Parathyroid adenoma (tissue), 2 donors: ENCODE measurements around the gene AWAT2.

Experiments
- H2AFZ ChIP-seq: fragments of 300-600 bp; sonication (generic); one replicate; pipeline ENCODE4 v1.7.0; 2017; ENCODE audit warnings: antibody characterized with exemption, mild to moderate bottlenecking
- H3K27ac ChIP-seq: fragments of 300-600 bp; sonication (generic); one replicate; pipeline ENCODE4 v1.7.0; 2017
- H3K27me3 ChIP-seq: fragments of 300-600 bp; sonication (generic); one replicate; pipeline ENCODE4 v1.7.0; 2017; ENCODE audit warnings: low read length; ENCODE audit not compliant: control insufficient read depth, insufficient read depth
- H3K36me3 ChIP-seq: fragments of 300-600 bp; sonication (generic); one replicate; pipeline ENCODE4 v1.7.0; 2017; ENCODE audit warnings: low read length; ENCODE audit not compliant: control insufficient read depth, insufficient read depth
- H3K4me1 ChIP-seq: fragments of 300-600 bp; sonication (generic); one replicate; pipeline ENCODE4 v1.7.0; 2017; ENCODE audit warnings: control low read depth
- H3K4me2 ChIP-seq: fragments of 300-600 bp; sonication (generic); one replicate; pipeline ENCODE4 v1.7.0; 2017; ENCODE audit warnings: low read length
- H3K4me3 ChIP-seq: fragments of 300-600 bp; sonication (generic); one replicate; pipeline ENCODE4 v1.7.0; 2017; ENCODE audit warnings: low read depth, low read length
- H3K79me2 ChIP-seq: fragments of 300-600 bp; sonication (generic); one replicate; pipeline ENCODE4 v1.7.0; 2017; ENCODE audit warnings: control low read depth
- H3K9ac ChIP-seq: fragments of 300-600 bp; sonication (generic); one replicate; pipeline ENCODE4 v1.7.0; 2017; ENCODE audit warnings: mild to moderate bottlenecking
- H3K9me3 ChIP-seq: fragments of 300-600 bp; sonication (generic); one replicate; pipeline ENCODE4 v1.7.0; 2017; ENCODE audit warnings: low read length; ENCODE audit not compliant: control insufficient read depth
- CTCF ChIP-seq: fragments of 300-600 bp; sonication (generic); IDR thresholded peaks from one replicate; pipeline ENCODE4 v1.7.0; 2017; ENCODE audit warnings: antibody characterized with exemption, mild to moderate bottlenecking
- donor health status: primary hyperparathyroidism.

AWAT2 gene

DNA sequence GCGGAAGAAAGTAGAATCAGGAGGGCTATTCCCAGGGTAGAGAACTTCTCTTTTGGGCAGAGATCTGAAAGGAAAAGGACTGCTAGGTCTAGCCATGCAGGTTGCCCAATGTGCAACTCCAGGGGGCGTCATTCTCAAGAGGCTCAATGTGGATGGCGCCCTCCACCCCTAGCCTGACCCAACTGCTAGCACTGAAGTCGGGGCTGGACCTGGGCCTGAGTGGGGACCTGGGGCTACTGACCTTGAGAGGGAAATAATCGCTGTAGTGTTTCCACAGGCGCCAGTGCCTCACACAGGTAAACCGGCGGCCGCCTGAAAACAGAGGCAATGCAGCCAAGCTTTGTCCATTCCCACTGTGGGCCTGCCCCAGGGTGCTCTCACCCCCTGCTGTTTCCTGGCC, 6.1 kb downstream of the AWAT2 start:
- no peak overlapping the region for H3K4me2 ChIP-seq
- no peaks in the 10 kb centered on the region for H3K9me3 ChIP-seq
- H2AFZ ChIP-seq: no peak overlapping the region
- no peak overlapping the region for H3K9ac ChIP-seq
- no peaks in the 10 kb centered on the region for H3K27me3 ChIP-seq
- TF ChIP-seq CTCF: no peak
- no peak overlapping the region for H3K4me3 ChIP-seq
- H3K36me3 ChIP-seq: no peaks in the 10 kb centered on the region
- H3K27ac ChIP-seq: no peak overlapping the region
- H3K4me1 ChIP-seq: no peaks in the 10 kb centered on the region
- no peaks in the 10 kb centered on the region for H3K79me2 ChIP-seq

GRCh38 chrX:70042399-70043371, 7.1 kb downstream of the AWAT2 start:
- Histone ChIP-seq H3K4me1 (no peaks in the 10 kb centered on the region), H2AFZ (no peak overlapping the region), H3K36me3 (no peaks in the 10 kb centered on the region), H3K4me2 (no peak overlapping the region), H3K9ac (no peak overlapping the region), H3K27me3 (no peaks in the 10 kb centered on the region), H3K79me2 (no peaks in the 10 kb centered on the region), H3K27ac (no peak overlapping the region), H3K4me3 (no peak overlapping the region), H3K9me3 (no peaks in the 10 kb centered on the region)
- no peak for TF ChIP-seq CTCF

- Histone ChIP-seq H3K9ac (no peak overlapping the region), H3K9me3 (no peaks in the 10 kb centered on the region), H3K4me1 (no peaks in the 10 kb centered on the region), H3K4me2 (no peak overlapping the region), H3K27me3 (no peaks in the 10 kb centered on the region), H3K4me3 (no peak overlapping the region), H3K36me3 (no peaks in the 10 kb centered on the region), H3K79me2 (no peaks in the 10 kb centered on the region), H3K27ac (no peak overlapping the region), H2AFZ (no peak overlapping the region)
- no peak for TF ChIP-seq CTCF
Measured at GRCh38 chrX:70041993-70042392, 7.7 kb downstream of the AWAT2 start.

- no peaks in the 10 kb centered on the region for H3K27me3 ChIP-seq
- no peak for TF ChIP-seq CTCF
- H3K9me3 ChIP-seq: no peaks in the 10 kb centered on the region
- no peak overlapping the region for H2AFZ ChIP-seq
- no peak overlapping the region for H3K27ac ChIP-seq
- no peaks in the 10 kb centered on the region for H3K4me1 ChIP-seq
- no peaks in the 10 kb centered on the region for H3K36me3 ChIP-seq
- no peak overlapping the region for H3K9ac ChIP-seq
- no peak overlapping the region for H3K4me3 ChIP-seq
- no peaks in the 10 kb centered on the region for H3K79me2 ChIP-seq
- H3K4me2 ChIP-seq: no peak overlapping the region
Measured at GRCh38 chrX:70039758-70040157, 10.0 kb downstream of the AWAT2 start.

- Histone ChIP-seq H3K27me3 (no peaks in the 10 kb centered on the region), H3K4me3 (no peak overlapping the region), H3K4me1 (no peaks in the 10 kb centered on the region), H3K9me3 (no peaks in the 10 kb centered on the region), H3K27ac (no peak overlapping the region), H3K9ac (no peak overlapping the region), H3K79me2 (no peaks in the 10 kb centered on the region), H3K36me3 (no peaks in the 10 kb centered on the region), H3K4me2 (no peak overlapping the region), H2AFZ (no peak overlapping the region)
- no peak for TF ChIP-seq CTCF
Measured at GRCh38 chrX:70038951-70039350, 10.8 kb downstream of the AWAT2 start.
